NCI-H82 treated with DMSO at 0.1 percent for 48 hours (cell line): ENCODE data around the gene XRCC1.

Experiments
- DNase-seq: peaks from one replicate; lab custom pipeline; 2025; ENCODE audit not compliant: unreplicated experiment; lab: John Stamatoyannopoulos, UW

Gene XRCC1

GRCh38 chr19:43581467-43581866 is 6.1 kb upstream of the XRCC1 start:
- no peak for DNase-seq

- DNase-seq = no peak
These were observed 3.5 kb upstream of the XRCC1 start for GRCh38 chr19:43578787-43579186.

- DNase-seq = no peak
These were observed 890 bp upstream of the XRCC1 start for GRCh38 chr19:43575955-43576878.

- peak; percentile 33 for DNase-seq
These were observed 737 bp downstream of the XRCC1 start for GRCh38 chr19:43574424-43575155.

GRCh38 chr19:43572171-43572588 is 3.1 kb downstream of the XRCC1 start:
- no peak for DNase-seq

GRCh38 chr19:43570174-43570791 is 5.0 kb downstream of the XRCC1 start:
- DNase-seq = no peak

- DNase-seq = no peak
These were observed 5.7 kb downstream of the XRCC1 start for GRCh38 chr19:43569657-43570056.

- DNase-seq = no peak
These were observed 10.5 kb downstream of the XRCC1 start for GRCh38 chr19:43564800-43565199.

GRCh38 chr19:43563816-43564457 is 11.4 kb downstream of the XRCC1 start:
- DNase-seq = no peak

- no peak for DNase-seq
These were observed 12.6 kb downstream of the XRCC1 start for GRCh38 chr19:43562698-43563241.

GRCh38 chr19:43562226-43562697 is 13.1 kb downstream of the XRCC1 start:
- no peak for DNase-seq

GRCh38 chr19:43561139-43561970 is 14.0 kb downstream of the XRCC1 start:
- DNase-seq = no peak

- no peak for DNase-seq
These were observed 14.6 kb downstream of the XRCC1 start for GRCh38 chr19:43560687-43561086.

- peak; percentile 51 for DNase-seq
These were observed 20.0 kb downstream of the XRCC1 start for GRCh38 chr19:43555185-43555770.

GRCh38 chr19:43554317-43554895 is 20.9 kb downstream of the XRCC1 start:
- no peak for DNase-seq

GRCh38 chr19:43553656-43554055 is 21.7 kb downstream of the XRCC1 start:
- peak; percentile 80 for DNase-seq

GRCh38 chr19:43552616-43553015 is 22.7 kb downstream of the XRCC1 start:
- peak; percentile 84 for DNase-seq

GRCh38 chr19:43552198-43552450 is 23.2 kb downstream of the XRCC1 start:
- no peak for DNase-seq

GRCh38 chr19:43551399-43552197 is 23.7 kb downstream of the XRCC1 start:
- no peak for DNase-seq
